IgD-negative memory B cell (primary cell): ENCODE results near the gene SYT12. TPM values are rescaled to one million over a fixed set of nuclear protein-coding genes. Genes with fewer than 3 reads are reported as not detected.
A peak's percentile ranks its signal among the peaks of the same experiment; 100 is the strongest.

Experiments used
- H3K27ac Mint-ChIP-seq, 3 donors: one replicate each; pipeline ENCODE4 v1.8.0; 2020 to 2022; ENCODE audit warnings: mild to moderate bottlenecking in 3 of 3, mixed read lengths in 3 of 3, moderate library complexity in 1 of 3
- H3K27me3 Mint-ChIP-seq: one replicate; pipeline ENCODE4 v1.8.0; 2021; ENCODE audit warnings: mixed read lengths
- H3K36me3 Mint-ChIP-seq: one replicate; pipeline ENCODE4 v1.8.0; 2020; ENCODE audit warnings: mild to moderate bottlenecking, mixed read lengths
- H3K4me1 Mint-ChIP-seq, 3 donors: one replicate each; pipeline ENCODE4 v1.8.0; 2020 to 2022; ENCODE audit warnings: mixed read lengths in 3 of 3, mild to moderate bottlenecking in 1 of 3
- H3K4me3 Mint-ChIP-seq, 4 donors: one replicate each; pipeline ENCODE4 v1.8.0; 2020 to 2022; ENCODE audit warnings: mild to moderate bottlenecking in 4 of 4, mixed read lengths in 4 of 4, moderate library complexity in 3 of 4
- H3K9me3 Mint-ChIP-seq, 3 donors: one replicate each; pipeline ENCODE4 v1.8.0; 2020 to 2021; ENCODE audit warnings: mixed read lengths in 3 of 3, mild to moderate bottlenecking in 1 of 3
- polyA plus RNA-seq: library from polyadenylated mRNA; unstranded; fragments of 300-500 nt; fragmentation: Illumina TruSeq; gene quantifications from one replicate; pipeline ENCODE4 v1.2.3, GENCODE V29; 2021

Gene SYT12
- polyA plus RNA-seq, 1 donor from 2014 or later, result not detected

- Mint-ChIP-seq H3K9me3 (peaks cover 0 to 2% (median 0%) of the 10 kb centered on the region in 3 donors), H3K4me1 (peaks cover 0 to 3% (median 1%) of the 10 kb centered on the region in 3 donors), H3K4me3 (no peak overlapping the region)
Observed at GRCh38 chr11:67072295-67072694, 49.4 kb downstream of the SYT12 start.

GRCh38 chr11:67073908-67074307 lies 51.0 kb downstream of the SYT12 start:
- Mint-ChIP-seq H3K9me3 (peaks cover 0 to 2% (median 0%) of the 10 kb centered on the region in 3 donors), H3K27ac (no peak overlapping the region), H3K4me3 (no peak overlapping the region), H3K4me1 (peaks cover 0 to 3% (median 1%) of the 10 kb centered on the region in 3 donors), H3K27me3 (peaks cover 20% of the 10 kb centered on the region), H3K36me3 (no peaks in the 10 kb centered on the region)

More at GRCh38 chr11:67072295-67072694, 49.4 kb downstream of the SYT12 start:
- Mint-ChIP-seq H3K36me3 (peaks cover 2% of the 10 kb centered on the region), H3K27me3 (peaks cover 20% of the 10 kb centered on the region), H3K27ac (peak overlapping the region in 1 of 3 donors; percentile 46)

- Mint-ChIP-seq H3K4me1 (peaks cover 0 to 3% (median 1%) of the 10 kb centered on the region in 3 donors), H3K9me3 (peaks cover 0 to 2% (median 0%) of the 10 kb centered on the region in 3 donors), H3K27ac (no peak overlapping the region), H3K27me3 (peaks cover 9% of the 10 kb centered on the region), H3K4me3 (no peak overlapping the region), H3K36me3 (no peaks in the 10 kb centered on the region)
Observed at GRCh38 chr11:67076202-67076601, 53.3 kb downstream of the SYT12 start.

GRCh38 chr11:67079065-67079705 lies 56.3 kb downstream of the SYT12 start:
- H3K4me1 Mint-ChIP-seq, result peaks cover 6 to 10% (median 7%) of the 10 kb centered on the region in 3 donors
- peak overlapping the region in 1 of 3 donors; percentile 67 for H3K27ac Mint-ChIP-seq
- no peaks in the 10 kb centered on the region for H3K36me3 Mint-ChIP-seq
- H3K4me3 Mint-ChIP-seq, result no peak overlapping the region
- H3K27me3 Mint-ChIP-seq, result peaks cover 13% of the 10 kb centered on the region
- H3K9me3 Mint-ChIP-seq, result peaks cover 0 to 2% (median 0%) of the 10 kb centered on the region in 3 donors

- no peaks in the 10 kb centered on the region for H3K9me3 Mint-ChIP-seq
- no peaks in the 10 kb centered on the region for H3K36me3 Mint-ChIP-seq
- H3K4me1 Mint-ChIP-seq, result peaks cover 5 to 8% (median 6%) of the 10 kb centered on the region in 3 donors
- peaks cover 9% of the 10 kb centered on the region for H3K27me3 Mint-ChIP-seq
- no peak overlapping the region for H3K27ac Mint-ChIP-seq
- H3K4me3 Mint-ChIP-seq, result peak overlapping the region in 2 of 4 donors; percentile 17 to 70
Observed at GRCh38 chr11:67082071-67082791, 59.3 kb downstream of the SYT12 start.

- no peaks in the 10 kb centered on the region for H3K36me3 Mint-ChIP-seq
- H3K27me3 Mint-ChIP-seq, result peaks cover 5% of the 10 kb centered on the region
- no peak overlapping the region for H3K4me3 Mint-ChIP-seq
- no peak overlapping the region for H3K27ac Mint-ChIP-seq
- peaks cover 5 to 8% (median 6%) of the 10 kb centered on the region in 3 donors for H3K4me1 Mint-ChIP-seq
- no peaks in the 10 kb centered on the region for H3K9me3 Mint-ChIP-seq
Observed at GRCh38 chr11:67083786-67084366, 60.9 kb downstream of the SYT12 start.

GRCh38 chr11:67085617-67086016 lies 62.7 kb downstream of the SYT12 start:
- H3K36me3 Mint-ChIP-seq, result no peaks in the 10 kb centered on the region
- peak overlapping the region in 1 of 3 donors; percentile 71 for H3K27ac Mint-ChIP-seq
- peaks cover 6% of the 10 kb centered on the region for H3K27me3 Mint-ChIP-seq
- H3K4me1 Mint-ChIP-seq, result peaks cover 6 to 8% (median 7%) of the 10 kb centered on the region in 3 donors
- no peaks in the 10 kb centered on the region for H3K9me3 Mint-ChIP-seq
- H3K4me3 Mint-ChIP-seq, result no peak overlapping the region

GRCh38 chr11:67090717-67091116 lies 67.8 kb downstream of the SYT12 start:
- no peaks in the 10 kb centered on the region for H3K36me3 Mint-ChIP-seq
- H3K27me3 Mint-ChIP-seq, result peaks cover 5% of the 10 kb centered on the region
- no peak overlapping the region for H3K4me3 Mint-ChIP-seq
- no peaks in the 10 kb centered on the region for H3K9me3 Mint-ChIP-seq
- peaks cover 0 to 2% (median 0%) of the 10 kb centered on the region in 3 donors for H3K4me1 Mint-ChIP-seq
- no peak overlapping the region for H3K27ac Mint-ChIP-seq

- Mint-ChIP-seq H3K27me3 (peaks cover 5% of the 10 kb centered on the region), H3K36me3 (no peaks in the 10 kb centered on the region), H3K4me3 (no peak overlapping the region), H3K9me3 (no peaks in the 10 kb centered on the region), H3K27ac (no peak overlapping the region), H3K4me1 (peaks cover 4 to 11% (median 6%) of the 10 kb centered on the region in 3 donors)
Observed at GRCh38 chr11:67095214-67095507, 72.2 kb downstream of the SYT12 start.

- Mint-ChIP-seq H3K36me3 (no peaks in the 10 kb centered on the region), H3K4me3 (peak overlapping the region in 1 of 4 donors; percentile 60)
Observed at GRCh38 chr11:67098799-67099429, 76.0 kb downstream of the SYT12 start.

GRCh38 chr11:67099831-67100324 lies 76.9 kb downstream of the SYT12 start:
- no peaks in the 10 kb centered on the region for H3K27me3 Mint-ChIP-seq
- no peak overlapping the region for H3K4me3 Mint-ChIP-seq
- H3K9me3 Mint-ChIP-seq, result no peaks in the 10 kb centered on the region
- H3K27ac Mint-ChIP-seq, result peak overlapping the region in 2 of 3 donors; percentile 62 to 89
- H3K36me3 Mint-ChIP-seq, result no peaks in the 10 kb centered on the region
- peaks cover 4 to 14% (median 8%) of the 10 kb centered on the region in 3 donors for H3K4me1 Mint-ChIP-seq

More at GRCh38 chr11:67098799-67099429, 76.0 kb downstream of the SYT12 start:
- Mint-ChIP-seq H3K9me3 (no peaks in the 10 kb centered on the region), H3K27me3 (no peaks in the 10 kb centered on the region), H3K4me1 (peaks cover 4 to 14% (median 8%) of the 10 kb centered on the region in 3 donors), H3K27ac (peak overlapping the region in 1 of 3 donors; percentile 46)

Other genes starting within 250 kb of the SYT12 start
- gene RCE1, start 179.7 kb upstream of the SYT12 start, polyA plus RNA-seq, result 24.9 TPM
- 2.2 TPM for gene LRFN4, start 166.1 kb upstream of the SYT12 start, polyA plus RNA-seq
- 1.3 TPM for gene PC, start 64.8 kb upstream of the SYT12 start, polyA plus RNA-seq
- gene C11orf86, start 47.8 kb upstream of the SYT12 start, polyA plus RNA-seq, result not detected
- 0.54 TPM for gene RHOD, start 33.7 kb downstream of the SYT12 start, polyA plus RNA-seq
- 25.1 TPM for gene KDM2A, start 96.1 kb downstream of the SYT12 start, polyA plus RNA-seq
- 26.2 TPM for gene GRK2, start 243.3 kb downstream of the SYT12 start, polyA plus RNA-seq